Measurements from ENCODE around the gene DLX4. TPM values are rescaled to one million over a fixed set of nuclear protein-coding genes. Genes with fewer than 3 reads are reported as not detected.

Gene DLX4
- total RNA-seq, 1 donor from 2014 or later = 0.29 TPM

DNA sequence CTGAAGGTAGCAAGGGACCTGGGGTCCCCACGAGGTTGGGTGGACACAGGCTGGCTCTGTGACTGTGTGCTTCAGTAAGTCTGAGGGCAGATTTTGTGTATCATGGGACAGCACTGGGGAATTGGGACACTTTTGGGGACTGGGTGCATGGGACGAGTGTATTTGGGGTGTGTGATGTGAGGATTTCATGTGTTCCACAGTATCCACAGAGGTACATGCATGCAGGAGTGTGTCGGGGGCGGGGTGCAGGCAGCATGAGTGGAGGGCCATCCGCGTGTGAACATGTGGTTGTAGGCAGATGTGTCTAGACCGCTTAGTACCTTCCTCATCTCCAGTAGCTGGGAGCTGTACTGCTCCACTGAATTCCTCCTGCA lies 27.1 kb downstream of the DLX4 start:
- no peak for DNase-seq
- Mint-ChIP-seq H3K4me3 (ENCODE audit: unreplicated experiment) (peak overlapping the region; percentile 14), H3K27ac (ENCODE audit: unreplicated experiment) (no peak overlapping the region), H3K36me3 (ENCODE audit: unreplicated experiment) (no peaks in the 10 kb centered on the region), H3K4me1 (ENCODE audit: low read depth, unreplicated experiment) (peaks cover 10% of the 10 kb centered on the region), H3K9me3 (ENCODE audit: unreplicated experiment) (peaks cover 18% of the 10 kb centered on the region), H3K27me3 (ENCODE audit: unreplicated experiment) (peaks cover 29% of the 10 kb centered on the region)
- TF ChIP-seq, protein P1, sequence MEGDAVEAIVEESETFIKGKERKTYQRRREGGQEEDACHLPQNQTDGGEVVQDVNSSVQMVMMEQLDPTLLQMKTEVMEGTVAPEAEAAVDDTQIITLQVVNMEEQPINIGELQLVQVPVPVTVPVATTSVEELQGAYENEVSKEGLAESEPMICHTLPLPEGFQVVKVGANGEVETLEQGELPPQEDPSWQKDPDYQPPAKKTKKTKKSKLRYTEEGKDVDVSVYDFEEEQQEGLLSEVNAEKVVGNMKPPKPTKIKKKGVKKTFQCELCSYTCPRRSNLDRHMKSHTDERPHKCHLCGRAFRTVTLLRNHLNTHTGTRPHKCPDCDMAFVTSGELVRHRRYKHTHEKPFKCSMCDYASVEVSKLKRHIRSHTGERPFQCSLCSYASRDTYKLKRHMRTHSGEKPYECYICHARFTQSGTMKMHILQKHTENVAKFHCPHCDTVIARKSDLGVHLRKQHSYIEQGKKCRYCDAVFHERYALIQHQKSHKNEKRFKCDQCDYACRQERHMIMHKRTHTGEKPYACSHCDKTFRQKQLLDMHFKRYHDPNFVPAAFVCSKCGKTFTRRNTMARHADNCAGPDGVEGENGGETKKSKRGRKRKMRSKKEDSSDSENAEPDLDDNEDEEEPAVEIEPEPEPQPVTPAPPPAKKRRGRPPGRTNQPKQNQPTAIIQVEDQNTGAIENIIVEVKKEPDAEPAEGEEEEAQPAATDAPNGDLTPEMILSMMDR (IDR thresholded peaks at IDR 0.05; ENCODE audit: partially characterized antibody, unreplicated experiment) = no peak

DNA sequence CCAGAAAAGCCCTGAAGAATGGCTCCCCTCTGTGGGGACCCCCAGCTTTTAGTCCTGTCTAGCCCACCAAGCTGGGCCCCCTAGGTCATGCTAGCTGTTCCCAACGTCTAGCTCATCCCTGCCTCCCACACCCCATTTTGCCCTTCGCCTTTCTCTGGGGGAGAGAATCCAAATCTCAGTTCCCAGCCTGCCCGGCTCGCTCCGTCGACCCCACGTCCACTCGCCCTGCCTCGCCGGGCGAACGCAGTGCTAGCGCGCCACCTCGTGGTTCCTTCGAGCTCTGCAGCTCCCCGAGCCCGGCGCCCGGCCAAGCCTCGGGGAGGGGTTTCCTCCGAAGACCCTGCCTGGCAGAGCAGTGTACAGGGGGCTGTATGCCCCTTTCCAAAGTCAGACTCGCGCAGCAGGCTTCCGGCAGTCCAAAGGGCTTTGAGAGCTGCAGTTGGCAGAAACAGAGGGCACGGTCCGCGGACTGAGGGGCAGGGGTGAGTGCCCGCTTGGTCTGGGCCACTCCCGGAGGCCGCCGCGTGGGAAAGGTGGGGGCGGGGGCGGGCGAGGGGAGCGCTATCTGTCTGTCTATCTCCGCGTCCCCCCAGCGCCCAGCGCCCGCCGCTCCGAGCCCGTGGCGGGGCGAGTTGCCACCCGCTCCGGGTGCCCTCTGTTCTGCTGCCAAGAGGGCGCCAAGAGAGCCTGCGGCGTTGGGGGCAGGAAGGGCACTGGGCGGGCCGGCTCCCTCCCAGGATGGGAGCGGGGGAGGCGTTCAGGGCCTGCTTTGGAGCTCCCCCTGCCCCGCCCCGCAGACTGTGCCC lies 27.7 kb downstream of the DLX4 start:
- H3K4me3 Mint-ChIP-seq (ENCODE audit: unreplicated experiment) = no peak overlapping the region
- no peak overlapping the region for H3K27ac Mint-ChIP-seq (ENCODE audit: unreplicated experiment)
- peak; percentile 85 for DNase-seq
- H3K9me3 Mint-ChIP-seq (ENCODE audit: unreplicated experiment) = peaks cover 18% of the 10 kb centered on the region
- peaks cover 10% of the 10 kb centered on the region for H3K4me1 Mint-ChIP-seq (ENCODE audit: low read depth, unreplicated experiment)
- H3K36me3 Mint-ChIP-seq (ENCODE audit: unreplicated experiment) = no peaks in the 10 kb centered on the region
- H3K27me3 Mint-ChIP-seq (ENCODE audit: unreplicated experiment) = peaks cover 26% of the 10 kb centered on the region
- TF ChIP-seq, protein P1 (IDR thresholded peaks at IDR 0.05; ENCODE audit: partially characterized antibody, unreplicated experiment) = peak; percentile 99

DNA sequence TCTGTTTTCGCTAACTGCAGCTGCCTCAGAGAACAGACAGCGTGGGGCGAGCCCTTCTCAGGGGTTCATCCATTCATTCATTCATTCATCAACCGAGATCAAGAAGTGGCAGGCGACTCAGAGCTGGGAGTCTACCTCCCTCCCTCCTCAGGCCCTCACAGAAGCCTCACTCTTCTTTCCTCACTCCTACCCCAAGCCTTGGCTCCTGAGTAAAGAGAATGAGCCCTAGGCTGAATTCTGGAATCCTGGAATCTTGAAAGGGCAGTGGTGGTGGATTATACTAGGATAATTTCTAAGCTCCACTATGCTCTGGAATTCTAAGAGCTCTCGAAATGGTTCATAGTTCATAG lies 28.3 kb downstream of the DLX4 start:
- Mint-ChIP-seq H3K9me3 (ENCODE audit: unreplicated experiment) (peaks cover 15% of the 10 kb centered on the region), H3K27ac (ENCODE audit: unreplicated experiment) (no peak overlapping the region), H3K4me1 (ENCODE audit: low read depth, unreplicated experiment) (peaks cover 10% of the 10 kb centered on the region), H3K36me3 (ENCODE audit: unreplicated experiment) (no peaks in the 10 kb centered on the region), H3K4me3 (ENCODE audit: unreplicated experiment) (peak overlapping the region; percentile 28), H3K27me3 (ENCODE audit: unreplicated experiment) (peaks cover 22% of the 10 kb centered on the region)
- no peak for DNase-seq
- TF ChIP-seq, protein P1 (IDR thresholded peaks at IDR 0.05; ENCODE audit: partially characterized antibody, unreplicated experiment) = no peak

DNA sequence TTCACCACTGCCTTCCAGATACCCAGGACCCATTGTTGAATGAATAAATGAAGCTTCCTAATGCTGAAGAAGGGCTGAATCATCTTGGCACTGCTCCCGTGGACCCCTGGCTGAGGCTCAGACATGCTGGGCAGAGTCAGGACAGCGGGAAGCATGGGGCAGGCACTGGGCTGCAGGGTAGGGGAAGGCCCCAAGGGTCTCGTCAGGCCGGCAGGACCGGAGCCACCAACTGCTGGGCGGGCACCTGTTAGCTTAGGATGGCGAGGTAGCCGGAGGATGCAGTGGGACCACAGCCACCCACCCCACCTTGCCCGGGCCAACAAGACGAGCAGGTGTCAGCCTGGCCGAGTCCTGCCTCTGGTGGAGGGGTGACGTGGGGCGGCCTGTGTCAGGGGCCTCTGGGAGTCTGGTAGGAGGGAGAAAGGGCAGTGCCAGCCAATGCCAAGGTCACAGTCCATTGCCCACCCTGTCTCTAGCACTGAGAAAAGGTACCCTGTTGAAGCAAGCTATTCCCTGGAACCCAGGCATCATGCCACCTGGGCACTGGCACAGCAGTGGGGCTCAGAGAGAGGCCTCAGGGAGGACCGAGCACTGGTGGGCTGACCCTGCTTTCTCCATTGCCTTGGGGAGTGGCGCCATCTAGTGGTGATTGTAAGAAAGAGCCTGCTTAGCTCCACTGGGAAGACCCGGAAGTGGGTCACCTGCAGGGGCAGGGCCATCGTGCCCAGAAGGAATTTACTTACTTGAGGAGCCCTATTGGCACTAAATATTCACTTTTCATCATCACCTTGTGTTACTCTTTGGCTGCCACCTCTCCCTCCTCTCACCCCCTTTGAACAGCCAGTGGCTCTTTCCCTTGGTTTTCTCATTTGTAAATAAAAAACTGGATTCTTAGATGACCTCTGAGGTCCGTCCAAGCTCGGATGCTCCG lies 29.0 kb downstream of the DLX4 start:
- H3K27me3 Mint-ChIP-seq (ENCODE audit: unreplicated experiment) = peaks cover 17% of the 10 kb centered on the region
- peaks cover 15% of the 10 kb centered on the region for H3K9me3 Mint-ChIP-seq (ENCODE audit: unreplicated experiment)
- H3K4me3 Mint-ChIP-seq (ENCODE audit: unreplicated experiment) = no peak overlapping the region
- peaks cover 10% of the 10 kb centered on the region for H3K4me1 Mint-ChIP-seq (ENCODE audit: low read depth, unreplicated experiment)
- H3K36me3 Mint-ChIP-seq (ENCODE audit: unreplicated experiment) = no peaks in the 10 kb centered on the region
- no peak overlapping the region for H3K27ac Mint-ChIP-seq (ENCODE audit: unreplicated experiment)
- TF ChIP-seq, protein P1 (IDR thresholded peaks at IDR 0.05; ENCODE audit: partially characterized antibody, unreplicated experiment) = peak; percentile 97
- peak; percentile 87 for DNase-seq

All from glutamatergic neuron (in vitro differentiated cells).